Pons (tissue), 1 donor: ENCODE data around the gene SLC22A3.
"Not testable (repeated sequence)": the region's sequence is repeated elsewhere in the genome, so short reads cannot be mapped to it uniquely, and the experiment has no call there.

ENCODE experiments used
- DNase-seq: peaks from one replicate; pipeline ENCODE4 v3.0.0-alpha.2; 2016; ENCODE audit warnings: low spot score

The SLC22A3 gene

DNA sequence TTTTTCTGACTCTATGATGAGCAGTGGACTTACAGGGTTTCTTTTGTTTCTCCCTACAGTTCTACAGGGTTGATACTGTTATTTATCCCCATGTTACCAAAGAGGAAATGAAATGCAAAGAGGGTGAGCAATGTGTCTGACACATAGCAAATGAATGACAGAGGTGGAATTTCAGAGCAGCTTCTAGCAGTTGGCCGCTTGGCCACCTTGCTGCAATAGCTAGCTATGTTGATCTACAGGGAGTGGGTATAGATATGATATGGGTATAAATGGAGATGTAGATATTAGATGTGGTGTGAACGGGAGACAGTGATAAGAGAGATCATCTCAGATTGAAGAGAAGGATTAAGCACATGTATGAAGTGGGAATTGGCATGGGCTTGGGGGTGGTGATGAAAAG is 10.9 kb upstream of the SLC22A3 start:
- DNase-seq, result no peak

DNA sequence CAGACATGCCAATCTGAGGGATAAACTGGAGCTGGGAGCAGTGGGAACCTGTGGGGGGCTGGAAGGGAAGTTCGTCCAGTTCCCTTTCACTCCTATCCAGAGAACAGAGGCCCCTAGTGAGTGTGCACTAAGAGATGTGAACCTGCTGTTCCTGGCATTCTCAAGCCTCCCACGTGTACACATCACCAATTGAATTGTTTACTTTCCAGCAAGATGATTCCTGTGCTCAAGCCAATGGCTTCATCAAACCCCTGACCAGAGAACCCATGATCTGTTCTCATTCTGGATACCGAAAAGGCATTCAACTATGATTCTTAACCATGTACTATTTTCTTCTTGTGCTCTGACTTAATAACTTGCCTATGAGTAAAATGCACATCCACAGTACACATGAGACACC is 10.2 kb upstream of the SLC22A3 start:
- no peak for DNase-seq

DNA sequence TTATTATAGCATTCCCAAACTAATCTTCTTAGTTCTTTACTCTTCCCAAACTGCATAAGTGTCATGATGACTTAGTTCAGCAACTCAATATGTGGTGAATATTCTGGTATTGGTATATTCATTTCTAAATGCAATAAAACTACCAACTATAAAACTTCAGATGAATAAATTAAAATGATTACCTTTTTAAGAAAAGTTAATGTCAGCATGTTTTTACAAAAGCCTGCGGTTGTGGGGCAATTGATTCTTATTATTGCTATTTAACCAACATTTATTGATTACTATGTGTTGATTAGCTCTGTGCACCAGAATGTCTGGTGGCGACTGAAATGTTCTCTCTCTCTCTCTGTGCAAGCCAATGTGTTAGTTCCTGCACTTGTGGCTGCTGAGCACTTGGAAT is 5.0 kb upstream of the SLC22A3 start:
- no peak for DNase-seq

DNA sequence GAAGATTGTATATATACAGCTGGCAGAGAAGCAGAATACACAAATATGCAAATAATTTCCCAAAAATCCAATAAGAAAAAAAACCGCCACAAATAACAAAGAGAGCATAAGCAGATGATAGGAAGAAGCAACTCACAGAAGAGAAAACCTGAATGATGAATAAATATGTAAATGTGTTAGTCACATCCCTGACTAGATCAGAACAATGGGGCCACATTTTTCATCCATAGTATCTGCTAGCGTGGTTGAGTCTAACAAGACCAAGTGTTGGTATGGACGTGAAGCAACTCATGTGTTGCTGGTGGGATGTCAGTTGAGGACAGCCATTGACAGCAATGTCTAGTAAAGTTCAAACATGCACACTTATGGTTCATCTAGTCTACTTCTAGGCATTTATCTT is 3.9 kb upstream of the SLC22A3 start:
- DNase-seq, result no peak

GRCh38 chr6:160347259-160348222 is 637 bp upstream of the SLC22A3 start:
- no peak for DNase-seq

DNA sequence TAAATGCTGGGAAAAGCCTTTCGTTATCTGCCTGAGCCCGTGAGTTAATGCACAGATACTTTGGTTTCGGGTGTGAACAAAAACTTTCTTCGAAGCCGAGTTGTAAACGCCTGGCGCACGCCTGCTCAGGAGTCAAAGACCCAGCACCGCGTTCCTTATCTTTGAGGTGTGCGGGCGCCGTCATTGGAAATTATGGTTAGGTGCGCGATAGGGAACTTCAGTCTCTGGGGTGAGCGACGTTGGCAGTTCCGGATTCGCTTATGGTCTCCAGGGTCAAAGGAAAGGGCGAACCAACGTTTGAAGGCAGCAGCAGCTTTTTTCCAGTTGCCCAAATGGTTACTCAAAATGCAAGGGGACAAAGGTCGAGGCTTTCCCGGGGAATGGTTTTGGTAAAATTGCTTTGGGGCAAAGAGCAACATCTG is 853 bp downstream of the SLC22A3 start:
- no peak for DNase-seq

DNA sequence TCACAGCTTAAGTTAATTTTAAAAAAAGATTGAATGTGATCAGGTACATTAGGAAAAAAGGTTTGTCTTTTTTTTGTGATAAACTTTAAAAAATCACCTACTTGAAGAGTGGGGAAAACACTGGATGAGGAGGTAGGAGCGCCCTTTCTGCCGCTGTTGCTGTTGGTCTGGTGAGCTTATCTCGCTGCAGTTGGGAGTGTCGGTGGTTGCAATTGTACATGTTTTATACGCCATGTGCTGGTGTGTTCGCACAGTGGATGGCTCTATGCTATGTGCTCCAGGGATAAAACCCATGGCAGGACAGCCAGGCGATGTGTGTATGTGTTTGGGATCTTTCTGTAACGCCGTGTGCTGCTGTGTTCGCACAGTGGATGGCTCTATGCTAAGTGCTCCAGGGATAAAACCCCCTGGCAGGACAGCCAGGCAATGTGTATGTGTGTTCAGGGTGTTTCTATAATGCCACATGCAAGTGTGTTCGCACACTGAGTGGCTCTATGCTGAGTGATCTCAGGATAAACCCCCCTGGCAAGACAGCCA is 1.7 kb downstream of the SLC22A3 start:
- DNase-seq, result no peak

DNA sequence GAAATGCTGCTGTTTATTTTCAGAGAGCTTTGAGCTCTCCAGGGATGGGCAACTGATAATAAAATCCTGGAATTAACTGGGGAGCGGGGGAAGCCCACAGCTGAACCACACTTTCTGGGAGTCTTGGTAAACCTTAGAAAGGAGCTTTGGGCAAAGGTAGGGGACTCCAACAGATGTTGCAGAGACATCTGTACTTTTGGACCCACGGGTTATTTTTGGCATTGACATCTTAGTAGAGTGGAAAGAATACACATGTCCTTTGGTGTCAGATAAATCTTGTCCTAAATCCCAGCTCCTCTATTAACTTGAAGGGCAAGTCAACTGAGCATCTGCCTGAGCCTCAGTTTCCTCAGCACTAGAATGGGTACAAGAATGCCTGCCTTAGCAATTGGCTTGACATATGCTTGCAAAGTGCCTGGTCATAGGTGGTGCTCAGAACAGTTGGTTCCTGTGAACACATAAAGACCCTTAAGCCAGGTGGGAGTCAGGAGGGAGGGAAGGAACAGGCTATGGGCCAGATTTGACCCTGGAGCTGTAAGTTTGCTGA is 5.8 kb downstream of the SLC22A3 start:
- DNase-seq, result no peak

GRCh38 chr6:160355001-160355400 is 6.8 kb downstream of the SLC22A3 start:
- no peak for DNase-seq

GRCh38 chr6:160356074-160356744 is 8.0 kb downstream of the SLC22A3 start:
- DNase-seq, result no peak

DNA sequence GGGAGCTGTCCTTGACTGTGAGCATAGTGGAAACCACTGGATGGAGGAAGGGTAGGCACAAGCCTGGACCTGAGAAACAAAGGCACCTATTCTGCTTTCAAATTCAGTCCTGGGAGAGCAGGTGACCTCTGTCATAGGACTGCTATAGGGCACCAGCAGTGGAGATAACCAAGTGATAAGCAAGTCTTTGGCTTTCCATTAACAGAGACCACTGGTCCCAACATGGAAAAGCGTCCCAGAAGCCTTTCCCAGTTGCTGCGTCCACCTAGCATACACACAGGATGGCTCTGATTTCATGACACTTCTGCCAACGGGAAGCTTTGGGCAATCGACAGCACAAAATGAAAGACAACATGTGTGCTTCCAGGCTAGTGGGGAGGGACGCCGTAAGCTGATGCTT is 8.9 kb downstream of the SLC22A3 start:
- DNase-seq, result no peak

GRCh38 chr6:160358225-160359119 is 10.3 kb downstream of the SLC22A3 start:
- no peak for DNase-seq

DNA sequence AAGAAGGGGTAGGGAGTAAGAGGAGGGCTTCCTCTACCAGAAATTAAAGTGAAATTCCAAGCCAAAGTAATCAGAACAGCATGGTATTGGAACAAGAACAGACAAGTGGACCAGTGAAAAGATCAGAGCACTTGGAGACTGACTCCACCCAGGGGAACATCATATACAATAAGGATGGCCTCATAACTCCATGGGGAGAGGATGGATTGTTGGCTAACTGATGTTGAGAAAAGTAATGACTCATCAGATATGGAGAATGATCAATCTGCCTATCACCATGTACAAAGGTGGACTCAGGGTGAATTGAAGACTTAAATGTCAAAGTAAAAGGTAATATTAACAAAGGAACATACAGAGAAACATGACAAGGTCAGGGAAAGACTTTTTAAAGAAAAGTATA is 12.8 kb downstream of the SLC22A3 start:
- DNase-seq, result no peak

DNA sequence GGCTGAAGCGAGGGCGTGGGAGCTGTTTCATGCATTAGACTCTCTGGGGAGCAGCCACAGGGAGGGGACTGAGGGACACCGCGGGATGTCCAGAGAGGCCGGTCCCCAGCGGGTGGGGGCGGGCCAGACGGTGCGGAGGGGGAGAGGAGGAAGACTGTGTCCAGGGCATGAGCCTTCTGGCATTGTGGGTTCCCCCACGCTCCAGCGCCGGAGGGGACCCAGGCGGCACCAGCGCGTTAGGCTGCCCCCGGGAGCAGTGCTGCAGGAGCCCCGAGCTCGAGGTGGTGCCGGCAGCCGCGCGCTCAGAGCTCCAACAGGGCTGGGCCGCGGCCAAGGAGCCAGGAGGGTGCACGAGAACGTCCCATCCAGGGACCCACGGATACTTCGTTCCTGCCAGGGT is 14.4 kb downstream of the SLC22A3 start:
- DNase-seq, result no peak

- DNase-seq, result no peak
These were observed 15.1 kb downstream of the SLC22A3 start for GRCh38 chr6:160363016-160363996.

DNA sequence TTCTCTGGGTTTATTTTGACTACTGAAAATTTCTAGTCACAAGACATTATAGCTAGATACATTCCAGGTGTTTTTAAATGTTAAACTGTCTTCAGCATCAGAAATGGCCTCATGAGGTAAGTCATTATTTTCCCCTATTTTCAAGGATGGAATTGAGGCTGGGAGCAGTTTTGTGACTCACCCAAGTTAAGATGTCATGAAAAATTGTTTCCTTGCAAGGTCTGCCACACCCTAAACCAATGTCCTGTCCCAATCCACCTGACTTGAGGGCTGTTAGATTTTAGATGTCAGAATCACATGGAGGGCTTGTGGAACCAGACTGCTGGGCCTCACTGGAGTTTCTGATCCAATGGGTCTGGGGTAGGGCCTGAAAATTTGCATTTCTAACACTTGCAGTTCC is 16.9 kb downstream of the SLC22A3 start:
- no peak for DNase-seq

DNA sequence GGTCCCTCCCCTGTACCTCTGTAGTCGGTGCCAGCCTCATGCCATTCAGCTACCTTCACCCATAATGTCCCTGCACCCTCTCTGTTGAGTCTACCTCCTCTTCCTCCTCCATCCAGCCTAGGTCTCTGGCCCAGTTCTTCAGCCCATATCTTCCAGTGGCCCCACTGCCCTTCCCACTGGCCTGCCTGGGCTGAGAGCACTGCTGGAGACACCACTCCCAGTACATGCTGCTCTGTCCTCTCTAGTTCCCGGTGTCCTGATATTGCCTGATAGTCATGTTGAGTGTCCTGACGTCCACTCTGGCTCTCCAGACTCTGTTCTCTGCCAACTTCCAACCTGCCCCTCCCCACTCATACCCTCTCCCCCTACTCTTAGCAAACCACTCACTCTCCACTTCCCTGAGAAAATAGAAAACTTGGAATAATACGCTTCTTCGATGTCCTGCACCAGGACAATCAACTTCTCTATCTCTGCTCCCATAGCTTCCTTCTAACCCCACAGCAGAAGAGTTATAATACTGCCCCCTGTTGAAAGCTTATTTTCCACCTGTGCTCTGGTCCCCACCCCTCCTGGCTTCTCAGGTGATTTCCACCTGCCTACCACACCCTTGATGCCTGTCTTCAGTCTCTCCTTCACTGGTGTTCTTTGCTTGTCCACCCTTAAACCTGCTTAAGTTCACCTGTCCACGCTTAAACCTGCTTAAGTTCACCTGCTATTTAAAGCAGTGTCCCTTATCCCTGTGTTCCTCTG is 19.8 kb downstream of the SLC22A3 start:
- DNase-seq, result no peak

DNA sequence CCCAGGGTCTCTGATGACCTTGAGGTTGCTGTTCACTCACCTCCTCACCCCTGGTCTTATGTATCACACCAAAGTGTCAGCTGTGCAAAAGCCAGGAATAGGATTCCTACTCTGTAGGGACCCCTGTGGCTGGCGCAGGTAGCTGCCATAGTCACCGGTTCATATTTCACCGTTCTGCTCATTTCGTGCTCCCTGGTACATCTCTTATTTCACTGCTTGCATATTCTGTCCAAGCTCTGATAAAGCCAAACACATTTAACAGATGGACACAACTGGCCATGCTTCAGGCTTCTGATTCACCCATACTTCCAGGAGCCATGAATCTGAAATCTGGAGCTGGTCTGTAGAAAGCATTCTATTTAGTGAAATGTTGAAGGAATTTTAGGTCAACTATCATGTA is 20.5 kb downstream of the SLC22A3 start:
- no peak for DNase-seq

- DNase-seq, result not testable (repeated sequence)
These were observed 25.4 kb downstream of the SLC22A3 start for GRCh38 chr6:160373601-160374000.
